Measurements from ENCODE around the gene NAGA. TPM values are rescaled to one million over a fixed set of nuclear protein-coding genes. Genes with fewer than 3 reads are reported as not detected.

NAGA gene
- polyA plus RNA-seq, 3 donors: 123 to 218 (median 200) TPM

DNA sequence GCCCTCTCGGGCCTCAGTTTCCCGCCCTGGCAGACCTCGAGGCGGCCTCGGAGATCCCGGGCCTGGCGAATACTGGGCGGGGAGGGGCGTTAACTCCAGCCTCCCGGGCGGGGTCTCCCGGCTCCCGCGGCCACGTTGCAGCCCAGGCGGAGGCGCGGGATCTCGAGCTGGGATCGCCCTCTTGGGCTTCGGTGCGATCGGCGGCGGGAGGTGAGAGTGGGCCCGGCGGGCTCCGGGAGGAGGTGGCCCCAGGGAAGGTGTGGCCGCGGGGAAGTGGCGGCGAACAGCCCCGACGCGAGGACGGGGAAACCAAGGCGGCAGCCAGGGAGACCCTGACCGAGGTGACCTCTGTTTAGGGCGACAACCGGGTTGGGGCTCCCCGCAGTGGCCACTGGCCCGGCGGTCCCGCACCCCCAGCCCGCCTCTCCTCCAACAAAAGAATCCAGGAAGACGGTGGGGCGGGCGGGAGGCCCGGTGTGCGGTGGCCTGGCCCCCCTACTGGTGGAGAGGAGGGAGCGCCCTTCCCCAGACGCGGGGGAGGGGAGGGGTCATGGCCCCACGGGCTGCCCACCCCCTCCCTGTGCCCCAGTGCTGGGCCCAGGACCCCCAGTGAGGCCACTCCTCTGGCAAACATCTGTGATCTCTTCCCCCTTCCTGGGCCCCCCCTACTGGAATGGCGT lies 3.7 kb upstream of the NAGA start, which contains the start of gene PHETA2:
TSS of gene PHETA2 (plus strand) at position 117 of the 680 bp plus-strand sequence. CDS start 3,046 bp downstream, outside the sequence.
- H3K4me1 ChIP-seq (ENCODE audit: control insufficient read depth in 1 of 2, insufficient read depth in 2 of 2, low read length in 2 of 2): peaks cover 52 to 80% of the 10 kb centered on the region in 2 donors
- peak within 1 kb of the TSS; percentile 93 for H2AFZ ChIP-seq (ENCODE audit: insufficient read depth, low read depth, low read length, poor library complexity, severe bottlenecking)
- H3K9ac ChIP-seq (ENCODE audit: insufficient read depth, low read length, poor library complexity, severe bottlenecking): peak within 1 kb of the TSS; percentile 79

DNA sequence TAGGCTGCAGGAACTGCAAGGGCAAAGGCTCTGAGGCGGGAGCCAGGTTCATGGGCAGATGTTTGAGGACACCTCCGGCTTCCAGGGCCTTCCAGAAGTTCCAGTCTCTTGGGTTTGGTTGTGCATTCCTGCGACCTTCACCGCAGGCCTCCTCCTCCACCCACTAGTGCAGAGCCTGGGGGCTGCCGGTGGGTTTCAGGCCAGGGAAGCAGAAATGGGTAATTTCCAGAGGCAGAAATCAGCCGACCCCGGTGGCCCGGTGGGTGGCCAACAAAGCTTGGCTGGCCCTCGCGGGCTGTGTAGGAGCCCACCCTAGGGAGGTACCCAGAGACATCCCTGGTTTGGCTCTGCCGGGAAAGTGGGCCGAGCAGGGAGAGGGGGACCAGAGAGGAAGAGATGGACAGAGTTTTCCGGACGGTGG lies 3.0 kb upstream of the NAGA start:
- Mint-ChIP-seq H3K27ac (peak overlapping the region in 6 of 7 donors; percentile 2 to 86 (median 49)), H3K4me1 (peaks cover 59% of the 10 kb centered on the region), H3K9me3 (peaks cover 0 to 2% (median 0%) of the 10 kb centered on the region in 7 donors), H3K36me3 (peaks cover 6 to 17% of the 10 kb centered on the region in 2 donors), H3K27me3 (ENCODE audit: low read depth in 3 of 3) (peaks cover 0 to 3% (median 0%) of the 10 kb centered on the region in 3 donors), H3K4me3 (peak overlapping the region; percentile 77 to 88)
- Histone ChIP-seq H3K4me3 (replicated peaks in 1 of 3; ENCODE audit: low read depth in 2 of 3, low read length in 3 of 3) (peak overlapping the region; percentile 50 to 75 (median 52)), H3K4me1 (ENCODE audit: control insufficient read depth in 1 of 2, insufficient read depth in 2 of 2, low read length in 2 of 2) (peaks cover 52 to 80% of the 10 kb centered on the region in 2 donors), H3K27ac (ENCODE audit: low read depth in 1 of 2, low read length in 2 of 2) (peak overlapping the region in 1 of 2 donors; percentile 77), H3K79me2 (ENCODE audit: insufficient read depth, low read length) (peaks cover 27% of the 10 kb centered on the region), H4K20me1 (ENCODE audit: insufficient read depth, low read length) (peaks cover 12% of the 10 kb centered on the region), H3K9ac (ENCODE audit: insufficient read depth, low read length, poor library complexity, severe bottlenecking) (peak overlapping the region; percentile 79), H3K4me2 (replicated peaks; ENCODE audit: extremely low read depth, low read length, poor library complexity, severe bottlenecking) (peak overlapping the region; percentile 84), H3K27me3 (ENCODE audit: control insufficient read depth in 2 of 2, insufficient read depth in 2 of 2, low read length in 2 of 2) (no peaks in the 10 kb centered on the region), H3K9me3 (replicated peaks in 1 of 2; ENCODE audit: control insufficient read depth in 1 of 2, insufficient read depth in 1 of 2, low read length in 2 of 2) (no peaks in the 10 kb centered on the region), H3K36me3 (replicated peaks in 1 of 2; ENCODE audit: control insufficient read depth in 1 of 2, insufficient read depth in 2 of 2, low read length in 2 of 2) (peaks cover under 1 to 22% of the 10 kb centered on the region in 2 donors), H2AFZ (ENCODE audit: insufficient read depth, low read depth, low read length, poor library complexity, severe bottlenecking) (peak overlapping the region; percentile 93)
- no peak for DNase-seq
- TF ChIP-seq, protein P1, sequence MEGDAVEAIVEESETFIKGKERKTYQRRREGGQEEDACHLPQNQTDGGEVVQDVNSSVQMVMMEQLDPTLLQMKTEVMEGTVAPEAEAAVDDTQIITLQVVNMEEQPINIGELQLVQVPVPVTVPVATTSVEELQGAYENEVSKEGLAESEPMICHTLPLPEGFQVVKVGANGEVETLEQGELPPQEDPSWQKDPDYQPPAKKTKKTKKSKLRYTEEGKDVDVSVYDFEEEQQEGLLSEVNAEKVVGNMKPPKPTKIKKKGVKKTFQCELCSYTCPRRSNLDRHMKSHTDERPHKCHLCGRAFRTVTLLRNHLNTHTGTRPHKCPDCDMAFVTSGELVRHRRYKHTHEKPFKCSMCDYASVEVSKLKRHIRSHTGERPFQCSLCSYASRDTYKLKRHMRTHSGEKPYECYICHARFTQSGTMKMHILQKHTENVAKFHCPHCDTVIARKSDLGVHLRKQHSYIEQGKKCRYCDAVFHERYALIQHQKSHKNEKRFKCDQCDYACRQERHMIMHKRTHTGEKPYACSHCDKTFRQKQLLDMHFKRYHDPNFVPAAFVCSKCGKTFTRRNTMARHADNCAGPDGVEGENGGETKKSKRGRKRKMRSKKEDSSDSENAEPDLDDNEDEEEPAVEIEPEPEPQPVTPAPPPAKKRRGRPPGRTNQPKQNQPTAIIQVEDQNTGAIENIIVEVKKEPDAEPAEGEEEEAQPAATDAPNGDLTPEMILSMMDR (IDR thresholded peaks at IDR 0.05): no peak
- intact Hi-C loops (cut with micrococcal nuclease): loop anchor here (5.0 kb wide), 1 partner anchor 76 kb away; the partner anchor contains the start of gene WBP2NL (in 2 of the 2)
- 77% methylated on average over 12 of the region's 14 CpGs for WGBS (ENCODE audit: insufficient coverage)

More for the DNA sequence above, 3.7 kb upstream of the NAGA start, which contains the start of gene PHETA2:
- Histone ChIP-seq H3K36me3 (replicated peaks in 1 of 2; ENCODE audit: control insufficient read depth in 1 of 2, insufficient read depth in 2 of 2, low read length in 2 of 2) (peaks cover 0 to 18% of the 10 kb centered on the region in 2 donors), H3K4me2 (replicated peaks; ENCODE audit: extremely low read depth, low read length, poor library complexity, severe bottlenecking) (peak within 1 kb of the TSS; percentile 84), H3K27ac (ENCODE audit: low read depth in 1 of 2, low read length in 2 of 2) (peak within 1 kb of the TSS in 1 of 2 donors; percentile 77), H3K79me2 (ENCODE audit: insufficient read depth, low read length) (peaks cover 21% of the 10 kb centered on the region), H4K20me1 (ENCODE audit: insufficient read depth, low read length) (peaks cover 6% of the 10 kb centered on the region), H3K9me3 (replicated peaks in 1 of 2; ENCODE audit: control insufficient read depth in 1 of 2, insufficient read depth in 1 of 2, low read length in 2 of 2) (no peaks in the 10 kb centered on the region), H3K4me3 (replicated peaks in 1 of 3; ENCODE audit: low read depth in 2 of 3, low read length in 3 of 3) (peak within 1 kb of the TSS; percentile 50 to 75 (median 52)), H3K27me3 (ENCODE audit: control insufficient read depth in 2 of 2, insufficient read depth in 2 of 2, low read length in 2 of 2) (no peaks in the 10 kb centered on the region)
- intact Hi-C loops (cut with micrococcal nuclease): loop anchor here (5.0 kb wide), 1 partner anchor 77 kb away; the partner anchor contains the start of gene WBP2NL (in 2 of the 2)
- TF ChIP-seq, protein P1 (IDR thresholded peaks at IDR 0.05): peak; percentile 75
- Mint-ChIP-seq H3K27me3 (ENCODE audit: low read depth in 3 of 3) (peaks cover 0 to 5% (median 0%) of the 10 kb centered on the region in 3 donors), H3K4me1 (peaks cover 59% of the 10 kb centered on the region), H3K9me3 (peaks cover 0 to 2% (median 0%) of the 10 kb centered on the region in 7 donors), H3K4me3 (peak within 1 kb of the TSS; percentile 77 to 88), H3K27ac (peak within 1 kb of the TSS; percentile 40 to 90 (median 78)), H3K36me3 (peaks cover 3 to 14% of the 10 kb centered on the region in 2 donors)
- DNase-seq: peak; percentile 24 to 53 (median 53)
- 0% methylated on average over 40 of the region's 55 CpGs for WGBS (ENCODE audit: insufficient coverage)

Data from CD14-positive monocyte (primary cell).